ENCODE results near the gene ADAMTS12.

ADAMTS12 gene

DNA sequence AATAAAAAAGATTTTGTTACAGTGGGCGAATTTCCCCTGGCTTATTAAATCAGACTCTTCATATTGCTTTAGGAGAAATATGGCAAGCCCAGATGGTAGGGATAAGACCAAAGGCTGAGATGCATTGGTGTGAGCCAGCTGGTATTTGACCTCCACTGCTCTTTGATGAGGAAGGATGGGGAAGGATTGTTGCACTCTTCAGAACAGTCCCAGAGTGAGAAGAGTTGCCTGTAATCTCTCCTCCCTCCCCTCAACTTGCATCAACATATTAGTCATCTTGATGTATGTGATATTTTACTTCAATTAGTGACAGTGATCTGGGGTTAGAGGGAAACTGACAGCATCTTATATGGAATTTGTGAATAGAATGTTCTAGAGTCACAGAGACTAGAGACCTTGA, 136.6 kb downstream of the ADAMTS12 start:
- DNase-seq (ENCODE audit: low spot score), result no peak

GRCh38 chr5:33753704-33754103, 138.1 kb downstream of the ADAMTS12 start:
- no peak for DNase-seq (ENCODE audit: low spot score)

DNA sequence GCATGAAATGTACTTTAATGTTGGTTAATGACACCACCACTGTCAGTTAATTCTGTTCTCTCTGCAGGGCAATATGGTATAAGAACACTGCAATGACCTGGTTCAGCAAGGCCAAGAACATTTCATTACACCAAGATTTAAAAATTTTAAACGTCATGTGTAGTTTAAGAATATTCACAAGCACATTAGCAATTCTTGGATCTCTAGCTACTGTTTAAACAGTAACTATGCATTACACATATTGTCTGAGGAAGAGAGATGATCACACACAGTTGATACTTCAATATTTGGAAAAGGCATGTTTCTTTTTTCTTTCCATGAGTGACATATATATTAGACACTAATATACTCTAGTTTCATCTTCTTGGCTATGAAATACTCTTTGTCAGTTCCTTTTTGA, 143.0 kb downstream of the ADAMTS12 start:
- DNase-seq (ENCODE audit: low spot score), result no peak

DNA sequence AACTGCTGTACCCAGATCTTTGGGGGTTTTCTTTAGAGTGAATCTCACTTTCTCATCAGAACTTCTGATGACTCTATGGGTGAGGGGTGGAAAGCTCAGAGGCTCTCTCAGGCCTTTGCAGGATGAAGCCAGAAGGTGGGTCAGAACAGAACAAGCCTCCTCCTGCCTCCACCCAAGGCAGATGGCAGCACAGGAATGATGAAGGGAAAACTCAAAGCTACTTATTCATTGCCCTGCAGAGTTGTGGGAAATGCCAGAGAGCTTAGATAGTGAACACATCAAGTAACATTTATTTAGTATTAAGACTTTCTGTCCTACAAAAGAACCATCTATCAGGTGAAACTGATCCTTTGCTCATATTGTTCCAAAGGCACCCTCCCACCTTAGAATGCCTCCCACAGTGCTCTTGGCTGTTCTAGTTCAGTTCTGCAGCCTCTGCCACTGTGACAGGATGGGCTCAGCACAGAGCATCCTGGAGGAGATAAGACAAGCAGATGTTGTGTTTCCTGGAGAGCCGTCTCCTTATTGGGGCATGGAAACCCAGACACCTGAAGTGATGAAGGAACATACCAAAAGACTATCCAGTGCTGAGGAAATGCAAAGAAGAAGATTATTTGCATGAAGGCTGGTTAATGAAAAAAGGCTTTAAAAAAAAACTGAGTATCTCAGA, 146.6 kb downstream of the ADAMTS12 start:
- DNase-seq (ENCODE audit: low spot score), result no peak

- DNase-seq (ENCODE audit: low spot score), result no peak
These were observed 148.7 kb downstream of the ADAMTS12 start for GRCh38 chr5:33743099-33743498.

GRCh38 chr5:33742181-33742580, 149.6 kb downstream of the ADAMTS12 start:
- DNase-seq (ENCODE audit: low spot score), result no peak

- no peak for DNase-seq (ENCODE audit: low spot score)
These were observed 152.8 kb downstream of the ADAMTS12 start for GRCh38 chr5:33738967-33739366.

DNA sequence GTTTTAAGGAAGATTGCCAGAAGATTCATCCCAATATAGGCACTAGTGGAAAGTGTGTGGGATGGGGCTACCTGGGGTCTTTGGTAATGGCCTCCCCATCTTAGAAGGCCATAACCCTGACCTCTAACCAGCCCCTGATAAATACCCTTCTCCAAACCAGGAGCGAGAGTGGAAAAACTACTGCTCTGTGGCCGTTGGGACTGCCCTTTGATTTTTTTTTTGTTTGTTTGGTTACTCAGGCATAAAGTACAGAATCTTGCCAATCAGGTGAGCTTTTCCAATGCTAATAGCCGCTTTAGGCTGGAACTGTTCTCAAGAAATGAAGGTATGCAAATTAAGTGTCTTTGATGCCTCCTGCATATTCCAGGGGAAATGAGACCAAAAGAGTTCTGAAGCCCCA, 153.7 kb downstream of the ADAMTS12 start:
- DNase-seq (ENCODE audit: low spot score), result no peak

DNA sequence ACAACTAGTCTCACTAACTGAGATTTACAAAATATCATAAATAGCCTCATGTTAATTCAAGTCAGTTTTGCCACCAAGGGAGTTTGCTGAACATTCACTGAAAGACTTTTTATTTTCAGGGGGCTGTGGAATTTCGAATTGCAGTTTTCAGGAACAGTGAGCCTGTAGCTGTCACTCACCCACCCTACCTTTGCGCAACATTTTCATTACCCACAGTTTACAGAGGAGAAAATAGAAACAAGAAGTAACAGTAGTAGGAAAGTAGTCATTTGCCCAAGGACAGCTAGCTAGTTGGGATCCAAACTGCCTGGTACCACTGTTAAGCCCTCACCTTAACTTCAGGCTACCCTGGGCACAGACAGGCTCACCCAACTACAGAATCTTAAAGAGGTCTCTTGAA, 154.1 kb downstream of the ADAMTS12 start:
- DNase-seq (ENCODE audit: low spot score), result no peak

DNA sequence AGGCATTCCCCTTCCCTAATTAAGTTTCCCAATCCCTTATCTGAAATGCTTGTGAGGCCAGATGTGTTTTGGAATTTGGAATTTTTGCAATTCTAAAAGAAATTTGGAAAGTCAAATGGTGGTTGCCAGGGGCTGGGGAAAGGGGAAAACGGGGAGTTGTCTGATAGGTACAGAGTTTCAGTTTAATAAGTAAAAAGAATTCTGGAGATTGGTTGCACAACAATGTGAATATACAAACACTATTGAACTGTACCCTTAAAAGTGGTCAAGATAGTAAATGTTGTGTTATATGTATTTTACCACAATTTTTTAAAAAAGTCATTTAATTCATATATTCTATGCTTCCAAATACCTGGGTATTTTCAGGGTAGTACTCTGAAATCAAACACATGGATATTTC, 154.5 kb downstream of the ADAMTS12 start:
- DNase-seq (ENCODE audit: low spot score), result no peak

DNA sequence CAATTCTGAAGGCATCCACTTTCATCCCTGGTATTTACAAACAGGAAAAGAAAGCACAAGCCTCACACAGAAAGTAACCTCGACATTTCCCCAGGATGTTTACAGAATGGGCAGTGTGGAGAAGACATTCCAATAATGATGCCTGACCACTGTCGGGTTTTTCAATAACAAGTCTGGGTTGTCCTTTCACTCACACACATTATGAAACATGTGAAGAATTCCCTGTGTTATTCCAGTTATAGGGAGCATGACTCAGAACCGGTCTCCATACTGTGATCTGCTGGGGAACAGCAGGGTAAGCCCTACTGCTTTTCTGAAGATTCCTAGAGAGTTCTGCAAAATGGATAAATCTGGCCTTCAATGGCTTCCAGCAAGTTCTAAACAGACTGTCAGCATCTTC, 155.3 kb downstream of the ADAMTS12 start:
- no peak for DNase-seq (ENCODE audit: low spot score)

- DNase-seq (ENCODE audit: low spot score), result no peak
These were observed 156.7 kb downstream of the ADAMTS12 start for GRCh38 chr5:33735072-33735471.

DNA sequence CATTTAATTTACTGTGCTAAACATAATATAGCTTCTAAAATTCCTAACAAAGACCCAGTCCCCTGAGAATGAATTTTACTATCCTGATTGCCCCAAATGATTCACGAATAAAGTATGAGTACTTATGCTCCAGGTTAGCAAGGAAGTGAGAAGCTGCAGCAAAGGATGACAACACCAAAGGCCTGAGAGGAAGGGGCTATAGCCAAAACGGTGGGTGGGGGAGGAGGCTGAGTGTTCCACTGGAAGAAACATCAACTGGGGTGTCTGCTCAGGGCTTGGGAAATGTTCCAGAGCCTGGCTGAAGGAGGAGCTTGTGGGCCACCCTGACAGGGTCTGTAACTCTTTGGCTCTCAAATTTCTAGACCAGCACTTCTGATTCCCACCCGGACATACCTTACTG, 157.3 kb downstream of the ADAMTS12 start:
- no peak for DNase-seq (ENCODE audit: low spot score)

DNA sequence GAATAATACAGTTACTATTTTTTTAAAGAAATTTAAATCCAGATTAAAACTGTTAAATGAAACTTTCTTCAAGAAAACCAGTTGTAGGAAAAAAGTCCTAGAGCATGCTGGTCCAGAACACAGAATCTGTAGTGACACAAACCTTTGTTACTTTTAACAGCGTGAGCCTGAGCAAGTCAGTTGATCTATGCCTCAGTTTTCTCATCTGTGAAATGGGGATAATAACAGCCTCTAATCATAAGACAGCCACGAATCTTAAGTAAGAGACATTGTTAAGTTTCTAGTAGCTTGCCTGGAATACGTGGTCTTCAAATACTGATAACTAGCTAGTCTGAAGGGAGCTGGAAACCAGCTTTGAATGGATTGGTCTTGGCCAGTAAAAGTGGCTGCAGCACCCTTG, 158.6 kb downstream of the ADAMTS12 start:
- no peak for DNase-seq (ENCODE audit: low spot score)

DNA sequence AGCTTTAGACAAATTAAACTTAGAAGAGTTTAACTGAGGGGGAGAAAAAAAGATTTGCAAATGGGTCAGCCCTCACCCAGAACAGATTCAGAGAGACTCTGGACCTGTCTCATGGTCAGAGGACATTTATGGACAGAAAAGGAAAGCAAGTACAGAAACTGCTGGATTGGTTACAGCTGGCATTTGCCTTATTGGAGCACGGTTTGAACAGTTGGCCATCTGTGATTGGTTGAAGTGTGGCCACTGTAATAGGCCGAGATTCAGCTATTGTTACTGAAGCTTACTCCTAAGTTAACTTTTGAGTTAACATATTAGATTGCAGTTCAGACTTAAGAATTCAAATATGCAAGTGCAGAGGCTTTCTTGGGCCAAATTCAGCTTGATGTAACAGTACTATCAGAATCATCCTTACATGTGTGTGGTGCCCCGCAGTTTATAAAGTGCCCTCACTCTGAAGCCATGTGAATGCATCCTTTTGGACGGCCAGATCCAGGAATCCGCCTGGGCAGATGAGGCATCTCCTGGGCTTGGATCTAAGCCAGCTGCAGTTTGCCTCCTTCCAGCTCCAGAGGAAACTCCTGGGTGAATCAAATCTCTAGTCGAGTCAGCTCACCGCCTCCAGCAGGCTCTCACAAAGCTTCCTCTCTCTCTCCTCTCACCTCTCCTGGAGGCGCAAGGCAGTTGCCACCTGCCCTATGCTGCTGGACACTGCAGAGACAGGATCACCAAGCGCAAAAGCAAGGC, 165.2 kb downstream of the ADAMTS12 start:
- no peak for DNase-seq (ENCODE audit: low spot score)

DNA sequence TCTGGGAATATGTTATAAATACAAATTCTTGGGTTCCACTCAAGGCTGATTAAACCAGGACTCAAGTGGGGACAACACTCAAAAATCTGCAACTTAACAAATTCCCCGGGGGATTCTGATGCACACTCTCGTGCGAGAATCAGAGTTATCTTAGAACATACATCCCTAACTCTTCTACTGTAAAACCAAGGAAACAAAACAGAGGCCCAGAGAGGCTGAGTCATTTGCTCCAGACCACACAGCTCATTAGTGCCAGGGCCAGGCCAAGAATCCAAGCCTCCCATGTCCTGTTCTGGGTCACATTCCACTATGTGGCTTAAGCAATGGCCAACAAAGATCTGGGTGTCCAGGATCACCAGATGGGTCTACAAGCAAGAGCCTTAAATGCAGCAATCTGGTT, 166.0 kb downstream of the ADAMTS12 start:
- no peak for DNase-seq (ENCODE audit: low spot score)

DNA sequence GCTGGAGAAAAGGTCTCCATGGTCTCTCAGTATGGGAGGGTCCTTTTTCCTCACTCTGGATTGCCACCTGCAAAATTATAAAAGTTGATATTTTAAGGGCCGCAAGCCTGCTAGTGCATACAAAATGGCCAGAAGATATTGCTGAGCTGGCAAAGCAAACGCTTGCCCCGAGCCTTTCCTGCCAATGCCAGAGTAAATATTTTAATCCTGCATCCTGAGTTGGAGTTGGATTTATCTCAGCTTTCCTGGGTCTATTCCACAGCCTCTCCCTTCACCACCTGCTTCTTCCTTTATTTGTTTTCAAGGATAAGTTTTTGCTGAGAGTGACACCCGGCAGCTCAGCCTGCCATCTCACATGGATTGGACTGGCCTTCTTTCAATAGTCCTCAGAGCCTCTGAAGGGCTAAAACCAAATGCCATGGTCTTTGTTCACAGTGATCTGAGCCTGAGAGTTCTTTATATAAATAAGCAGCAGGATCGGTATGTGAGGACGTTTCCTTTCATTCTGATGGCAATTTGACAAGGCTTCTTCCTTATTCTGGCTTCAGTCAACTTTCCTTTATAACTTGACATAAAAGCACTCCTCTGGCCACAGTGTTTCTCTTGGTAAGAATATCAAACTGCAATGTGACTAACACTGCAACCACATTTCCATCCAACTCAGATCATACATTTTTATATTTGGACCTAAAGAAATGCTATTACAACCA, 170.1 kb downstream of the ADAMTS12 start:
- DNase-seq (ENCODE audit: low spot score), result no peak

GRCh38 chr5:33720176-33720575, 171.6 kb downstream of the ADAMTS12 start:
- DNase-seq (ENCODE audit: low spot score), result no peak

DNA sequence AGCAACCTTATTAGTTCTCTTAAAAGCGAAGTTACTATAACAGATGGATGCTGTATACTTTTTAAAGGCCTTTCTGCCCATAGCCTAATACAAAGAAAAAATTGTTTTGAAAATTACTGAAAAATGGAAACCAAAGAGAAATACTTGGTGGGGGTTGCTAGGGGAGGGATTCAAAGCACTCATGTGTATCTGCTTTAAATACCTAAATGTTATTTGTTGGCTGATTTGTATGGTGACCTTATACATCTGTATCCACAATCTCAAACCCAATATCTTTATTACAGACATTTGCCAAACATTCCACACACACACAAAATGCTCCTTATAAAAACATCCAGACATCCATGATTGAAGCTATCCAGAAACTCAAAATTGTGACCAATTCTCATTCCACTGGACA, 172.0 kb downstream of the ADAMTS12 start:
- DNase-seq (ENCODE audit: low spot score), result no peak

DNA sequence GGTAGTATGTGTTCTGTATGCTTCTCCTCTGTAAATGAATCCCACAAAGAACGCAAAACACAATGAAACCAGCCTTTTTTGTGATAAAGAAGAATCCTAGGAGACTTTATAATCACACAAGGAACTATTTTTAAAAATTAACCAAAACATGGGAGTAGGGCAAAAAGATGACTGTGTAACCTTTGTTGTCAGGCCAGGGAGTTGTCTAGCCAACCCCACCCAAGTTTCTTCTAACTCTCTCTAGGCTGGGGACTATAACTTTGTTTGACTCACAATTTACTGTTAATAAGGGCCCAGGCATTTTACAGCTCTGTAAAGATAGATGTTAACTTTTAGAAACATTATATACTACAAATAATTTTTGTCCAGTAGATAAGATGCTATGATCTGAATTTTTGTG, 176.1 kb downstream of the ADAMTS12 start:
- no peak for DNase-seq (ENCODE audit: low spot score)

DNA sequence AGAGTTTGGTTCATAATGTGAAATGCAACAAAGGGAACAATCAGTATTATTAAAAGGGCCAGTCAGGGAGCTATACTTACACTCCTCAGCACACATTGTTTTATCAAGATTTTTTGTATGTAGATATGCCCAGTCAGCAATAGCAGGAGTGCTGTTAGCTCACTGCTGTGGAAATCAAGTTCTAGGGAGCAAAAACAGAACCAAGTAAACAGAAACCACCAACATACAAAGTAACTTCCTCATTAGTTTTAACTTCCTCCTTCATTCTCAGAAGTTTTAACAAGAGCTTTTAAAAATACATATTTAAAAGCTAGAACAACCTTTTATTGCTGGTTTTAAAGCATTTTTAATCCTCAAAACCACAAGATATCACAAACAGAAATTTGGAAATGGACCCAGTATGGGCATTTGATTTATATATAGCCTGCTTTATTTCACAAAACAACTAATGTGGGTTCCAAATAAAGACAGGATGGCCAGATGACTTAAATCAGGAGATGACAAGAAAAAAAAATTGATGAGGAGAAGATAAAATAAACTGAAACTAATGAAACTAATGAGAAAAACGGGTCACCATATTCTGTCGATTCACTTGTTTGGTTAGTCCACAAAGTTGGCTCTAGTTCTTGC, 178.5 kb downstream of the ADAMTS12 start:
- DNase-seq (ENCODE audit: low spot score), result no peak

DNA sequence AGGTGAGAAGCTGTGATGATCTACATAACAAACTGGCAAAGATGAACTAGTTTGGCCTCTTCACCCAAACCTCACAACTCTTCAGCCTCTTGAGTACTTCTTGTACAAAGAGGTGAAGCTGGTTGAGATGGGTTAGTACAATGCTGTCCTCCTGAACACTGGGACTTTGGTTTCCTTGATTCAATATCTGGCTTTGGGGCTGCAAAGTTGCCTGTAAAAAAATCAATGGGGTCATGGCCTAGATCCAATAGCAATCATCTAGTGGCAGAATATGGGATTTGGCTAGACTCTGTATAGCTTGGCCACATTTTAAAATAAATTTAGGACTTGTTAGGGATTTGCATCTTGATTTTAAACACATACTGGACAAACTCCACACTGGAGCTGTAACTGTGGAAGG, 179.1 kb downstream of the ADAMTS12 start:
- no peak for DNase-seq (ENCODE audit: low spot score)
